Memory B cell (primary cell): ENCODE data around the gene ESRRA.

Experiments used
- ATAC-seq: fragments of 150-1000 bp; cut with Tn5 transposase; 2 replicates; pipeline ENCODE4 v1.10.0; 2021; ENCODE audit warnings: low read depth, mild to moderate bottlenecking, moderate library complexity
- DNase-seq, 2 donors: peaks; one replicate each; pipeline ENCODE4 v3.0.0; 2022; ENCODE audit warnings: low spot score in 2 of 2
- H3K27ac Mint-ChIP-seq: one replicate; pipeline ENCODE4 v1.8.0; 2022; ENCODE audit warnings: mild to moderate bottlenecking, moderate library complexity, mixed read lengths
- H3K27me3 Mint-ChIP-seq: one replicate; pipeline ENCODE4 v1.8.0; 2022; ENCODE audit warnings: mixed read lengths
- H3K36me3 Mint-ChIP-seq: one replicate; pipeline ENCODE4 v1.8.0; 2022; ENCODE audit warnings: mild to moderate bottlenecking, mixed read lengths
- H3K4me1 Mint-ChIP-seq: one replicate; pipeline ENCODE4 v1.8.0; 2022; ENCODE audit warnings: mixed read lengths
- H3K4me3 Mint-ChIP-seq: one replicate; pipeline ENCODE4 v1.8.0; 2022; ENCODE audit warnings: mild to moderate bottlenecking, moderate library complexity, mixed read lengths
- H3K9me3 Mint-ChIP-seq: one replicate; pipeline ENCODE4 v1.8.0; 2022; ENCODE audit warnings: mixed read lengths

Gene ESRRA

GRCh38 chr11:64305075-64305690, at the start of gene ESRRA:
ESRRA (plus strand) TSS chr11:64305524; CDS start chr11:64307180, 1,656 bp downstream.
- Mint-ChIP-seq H3K9me3 (no peaks in the 10 kb centered on the region), H3K27ac (peak within 1 kb of the TSS; percentile 95), H3K4me3 (peak within 1 kb of the TSS; percentile 98), H3K36me3 (peaks cover 2% of the 10 kb centered on the region), H3K27me3 (peaks cover 3% of the 10 kb centered on the region), H3K4me1 (peaks cover 20% of the 10 kb centered on the region)
- DNase-seq (peak; percentile 98 to 99), ATAC-seq (peak; percentile 68)

DNA sequence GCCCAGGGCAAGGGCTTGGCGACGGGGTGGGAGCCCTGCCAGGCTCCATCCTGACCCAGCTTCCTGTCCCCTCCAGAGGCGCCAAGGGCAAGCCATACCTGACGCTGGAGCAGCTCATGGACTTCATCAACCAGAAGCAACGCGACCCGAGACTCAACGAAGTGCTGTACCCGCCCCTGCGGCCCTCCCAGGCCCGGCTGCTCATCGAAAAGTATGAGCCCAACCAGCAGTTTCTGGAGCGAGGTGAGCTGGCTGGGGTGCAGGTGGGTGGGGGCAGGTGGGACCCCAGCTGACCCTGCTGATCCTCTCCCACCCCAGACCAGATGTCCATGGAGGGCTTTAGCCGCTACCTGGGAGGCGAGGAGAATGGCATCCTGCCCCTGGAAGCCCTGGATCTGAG, 49.0 kb upstream of the ESRRA start:
- no peaks in the 10 kb centered on the region for H3K9me3 Mint-ChIP-seq

DNA sequence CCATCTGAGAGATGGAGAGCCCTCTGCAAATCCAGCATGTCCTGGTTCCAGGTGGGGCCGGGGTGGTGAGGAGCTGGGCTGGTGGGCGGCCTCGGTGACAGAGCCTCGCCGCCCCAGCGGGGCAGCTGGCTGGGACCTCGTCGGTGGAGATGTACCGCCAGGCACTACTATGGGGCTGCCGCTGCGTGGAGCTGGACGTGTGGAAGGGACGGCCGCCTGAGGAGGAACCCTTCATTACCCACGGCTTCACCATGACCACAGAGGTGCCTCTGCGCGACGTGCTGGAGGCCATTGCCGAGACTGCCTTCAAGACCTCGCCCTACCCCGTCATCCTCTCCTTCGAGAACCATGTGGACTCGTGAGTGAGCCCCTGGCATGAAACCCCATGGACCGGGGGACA, 47.0 kb upstream of the ESRRA start:
- peaks cover 19% of the 10 kb centered on the region for H3K36me3 Mint-ChIP-seq
- no peak for DNase-seq

More for the DNA sequence above, 49.0 kb upstream of the ESRRA start:
- Mint-ChIP-seq H3K36me3 (peaks cover 15% of the 10 kb centered on the region), H3K27me3 (no peaks in the 10 kb centered on the region), H3K27ac (no peak overlapping the region), H3K4me1 (peaks cover 16% of the 10 kb centered on the region), H3K4me3 (no peak overlapping the region)
- DNase-seq (no peak), ATAC-seq (no peak)

DNA sequence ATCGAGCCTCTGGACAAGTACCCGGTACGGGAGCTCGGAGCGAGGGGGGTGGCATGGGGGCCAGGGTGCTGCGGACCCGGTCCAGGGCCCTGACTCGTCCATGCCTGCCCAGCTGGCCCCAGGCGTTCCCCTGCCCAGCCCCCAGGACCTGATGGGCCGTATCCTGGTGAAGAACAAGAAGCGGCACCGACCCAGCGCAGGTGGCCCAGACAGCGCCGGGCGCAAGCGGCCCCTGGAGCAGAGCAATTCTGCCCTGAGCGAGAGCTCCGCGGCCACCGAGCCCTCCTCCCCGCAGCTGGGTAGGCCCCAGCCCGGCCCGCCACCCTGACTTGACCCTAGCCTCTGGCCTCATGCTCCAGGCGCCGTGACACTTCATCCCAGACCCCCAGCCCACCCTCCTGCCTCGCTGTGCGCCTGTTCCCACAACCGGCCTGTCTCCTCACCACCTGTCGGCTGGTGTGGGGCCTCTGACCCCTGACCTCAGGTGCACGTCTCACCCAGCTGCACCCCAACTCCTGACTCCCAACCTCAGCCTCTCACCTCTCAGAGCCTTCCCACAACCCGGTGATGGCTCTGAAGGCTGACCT, 46.3 kb upstream of the ESRRA start:
- no peak overlapping the region for H3K27ac Mint-ChIP-seq
- H3K4me3 Mint-ChIP-seq = no peak overlapping the region
- ATAC-seq (no peak), DNase-seq (no peak)
- no peaks in the 10 kb centered on the region for H3K9me3 Mint-ChIP-seq
- peaks cover 9% of the 10 kb centered on the region for H3K4me1 Mint-ChIP-seq
- H3K27me3 Mint-ChIP-seq = no peaks in the 10 kb centered on the region
- peaks cover 19% of the 10 kb centered on the region for H3K36me3 Mint-ChIP-seq

More for the DNA sequence above, 47.0 kb upstream of the ESRRA start:
- no peaks in the 10 kb centered on the region for H3K27me3 Mint-ChIP-seq
- peaks cover 9% of the 10 kb centered on the region for H3K4me1 Mint-ChIP-seq
- no peak for ATAC-seq
- no peak overlapping the region for H3K27ac Mint-ChIP-seq
- no peak overlapping the region for H3K4me3 Mint-ChIP-seq
- H3K9me3 Mint-ChIP-seq = no peaks in the 10 kb centered on the region

DNA sequence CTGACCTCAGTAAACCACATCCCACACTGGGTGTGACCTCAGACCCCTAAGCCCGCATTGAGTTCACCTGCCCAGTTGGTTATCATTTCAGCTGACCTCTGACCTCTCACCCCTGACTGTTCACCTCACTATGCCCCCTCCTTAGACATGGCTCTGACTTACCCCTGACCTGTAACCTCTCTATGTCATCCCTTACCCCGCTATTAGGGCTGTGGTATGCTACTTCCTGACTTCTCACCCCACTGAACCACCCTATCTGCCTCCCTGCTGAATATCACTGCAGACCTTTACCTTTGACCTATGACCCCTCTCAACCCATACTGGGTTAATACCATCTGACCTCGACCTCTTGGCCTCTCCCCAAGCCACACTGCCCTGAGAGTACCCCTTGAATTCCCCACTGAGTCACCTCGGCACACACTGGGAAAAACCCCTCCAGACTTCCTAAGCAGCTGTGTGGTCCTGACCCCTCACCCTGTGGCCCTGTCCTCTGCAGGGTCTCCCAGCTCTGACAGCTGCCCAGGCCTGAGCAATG, 45.7 kb upstream of the ESRRA start:
- H3K27me3 Mint-ChIP-seq = no peaks in the 10 kb centered on the region
- no peak overlapping the region for H3K4me3 Mint-ChIP-seq
- no peaks in the 10 kb centered on the region for H3K9me3 Mint-ChIP-seq
- ATAC-seq (no peak), DNase-seq (no peak)
- peak overlapping the region; percentile 64 for H3K27ac Mint-ChIP-seq
- H3K4me1 Mint-ChIP-seq = peaks cover 9% of the 10 kb centered on the region
- H3K36me3 Mint-ChIP-seq = peaks cover 19% of the 10 kb centered on the region

GRCh38 chr11:64260147-64260708, 45.1 kb upstream of the ESRRA start:
- H3K9me3 Mint-ChIP-seq = no peaks in the 10 kb centered on the region
- H3K4me3 Mint-ChIP-seq = no peak overlapping the region
- peaks cover 9% of the 10 kb centered on the region for H3K4me1 Mint-ChIP-seq
- H3K27me3 Mint-ChIP-seq = no peaks in the 10 kb centered on the region
- peak overlapping the region; percentile 64 for H3K27ac Mint-ChIP-seq
- peaks cover 19% of the 10 kb centered on the region for H3K36me3 Mint-ChIP-seq
- no peak for ATAC-seq
- DNase-seq = no peak

DNA sequence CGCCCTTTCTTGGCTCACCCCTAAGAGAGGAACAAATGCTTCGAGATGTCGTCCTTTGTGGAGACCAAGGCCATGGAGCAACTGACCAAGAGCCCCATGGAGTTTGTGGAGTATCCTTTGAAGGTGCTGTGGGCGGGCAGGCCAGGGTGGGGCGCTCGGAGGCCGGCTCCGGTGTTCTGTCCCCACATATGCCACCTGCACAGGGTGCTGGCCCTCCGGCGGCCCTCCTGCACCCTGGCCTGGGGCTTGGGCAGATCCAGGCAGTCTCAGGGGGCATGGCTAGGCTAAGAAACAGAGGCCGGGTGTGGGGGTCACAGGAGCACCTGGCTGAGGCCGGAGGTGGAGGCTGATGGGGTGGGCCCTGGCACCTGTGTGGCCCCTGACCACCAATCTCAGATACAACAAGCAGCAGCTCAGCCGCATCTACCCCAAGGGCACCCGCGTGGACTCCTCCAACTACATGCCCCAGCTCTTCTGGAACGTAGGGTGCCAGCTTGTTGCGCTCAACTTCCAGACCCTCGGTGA, 43.7 kb upstream of the ESRRA start:
- peaks cover 19% of the 10 kb centered on the region for H3K36me3 Mint-ChIP-seq
- H3K9me3 Mint-ChIP-seq = no peaks in the 10 kb centered on the region

GRCh38 chr11:64262271-64263002, 42.9 kb upstream of the ESRRA start:
- Mint-ChIP-seq H3K27me3 (no peaks in the 10 kb centered on the region), H3K4me3 (no peak overlapping the region), H3K27ac (no peak overlapping the region), H3K36me3 (peaks cover 19% of the 10 kb centered on the region), H3K4me1 (peaks cover 11% of the 10 kb centered on the region), H3K9me3 (no peaks in the 10 kb centered on the region)
- ATAC-seq (no peak), DNase-seq (no peak)

More for the DNA sequence above, 43.7 kb upstream of the ESRRA start:
- Mint-ChIP-seq H3K4me3 (no peak overlapping the region), H3K27ac (no peak overlapping the region), H3K4me1 (peaks cover 11% of the 10 kb centered on the region), H3K27me3 (no peaks in the 10 kb centered on the region)
- no peak for ATAC-seq
- DNase-seq = no peak

- H3K27me3 Mint-ChIP-seq = no peaks in the 10 kb centered on the region
- H3K4me1 Mint-ChIP-seq = peaks cover 11% of the 10 kb centered on the region
- ATAC-seq (no peak), DNase-seq (no peak)
- H3K27ac Mint-ChIP-seq = no peak overlapping the region
- peaks cover 16% of the 10 kb centered on the region for H3K36me3 Mint-ChIP-seq
- H3K9me3 Mint-ChIP-seq = no peaks in the 10 kb centered on the region
- H3K4me3 Mint-ChIP-seq = no peak overlapping the region
These were observed 42.0 kb upstream of the ESRRA start for GRCh38 chr11:64263021-64263946.

GRCh38 chr11:64263947-64264317, 41.4 kb upstream of the ESRRA start:
- DNase-seq = no peak
- H3K36me3 Mint-ChIP-seq = peaks cover 16% of the 10 kb centered on the region
- no peak for ATAC-seq
- H3K27ac Mint-ChIP-seq = no peak overlapping the region
- H3K9me3 Mint-ChIP-seq = no peaks in the 10 kb centered on the region
- H3K4me3 Mint-ChIP-seq = no peak overlapping the region
- peaks cover 15% of the 10 kb centered on the region for H3K4me1 Mint-ChIP-seq
- H3K27me3 Mint-ChIP-seq = no peaks in the 10 kb centered on the region

DNA sequence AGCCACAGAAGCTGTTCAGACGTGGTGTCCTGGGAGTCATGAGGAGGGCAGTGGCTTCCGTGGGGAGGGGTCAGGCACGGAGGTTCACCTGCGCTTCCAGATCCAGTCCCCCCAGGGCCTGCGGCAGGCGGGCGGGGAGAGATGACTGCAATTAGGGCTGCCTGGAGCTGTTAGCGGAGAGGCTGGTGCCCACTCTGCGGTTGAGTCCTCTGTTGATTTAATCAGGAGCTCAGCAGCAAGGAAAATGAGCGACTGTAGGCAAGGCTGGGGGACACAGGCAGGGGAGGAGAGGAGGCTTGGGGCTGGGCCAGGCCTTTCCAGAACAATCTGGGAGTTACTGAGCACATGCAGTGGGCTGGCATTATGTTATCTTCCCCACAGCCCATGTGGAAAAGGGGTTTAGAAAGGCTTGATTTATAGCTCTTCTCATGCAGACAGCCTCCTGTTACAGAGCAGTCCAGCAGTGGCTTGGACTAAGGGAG, 40.9 kb upstream of the ESRRA start:
- H3K27ac Mint-ChIP-seq = no peak overlapping the region
- ATAC-seq = no peak
- DNase-seq = no peak
- H3K36me3 Mint-ChIP-seq = peaks cover 14% of the 10 kb centered on the region
- H3K9me3 Mint-ChIP-seq = no peaks in the 10 kb centered on the region
- peaks cover 17% of the 10 kb centered on the region for H3K4me1 Mint-ChIP-seq
- H3K27me3 Mint-ChIP-seq = no peaks in the 10 kb centered on the region
- H3K4me3 Mint-ChIP-seq = no peak overlapping the region

DNA sequence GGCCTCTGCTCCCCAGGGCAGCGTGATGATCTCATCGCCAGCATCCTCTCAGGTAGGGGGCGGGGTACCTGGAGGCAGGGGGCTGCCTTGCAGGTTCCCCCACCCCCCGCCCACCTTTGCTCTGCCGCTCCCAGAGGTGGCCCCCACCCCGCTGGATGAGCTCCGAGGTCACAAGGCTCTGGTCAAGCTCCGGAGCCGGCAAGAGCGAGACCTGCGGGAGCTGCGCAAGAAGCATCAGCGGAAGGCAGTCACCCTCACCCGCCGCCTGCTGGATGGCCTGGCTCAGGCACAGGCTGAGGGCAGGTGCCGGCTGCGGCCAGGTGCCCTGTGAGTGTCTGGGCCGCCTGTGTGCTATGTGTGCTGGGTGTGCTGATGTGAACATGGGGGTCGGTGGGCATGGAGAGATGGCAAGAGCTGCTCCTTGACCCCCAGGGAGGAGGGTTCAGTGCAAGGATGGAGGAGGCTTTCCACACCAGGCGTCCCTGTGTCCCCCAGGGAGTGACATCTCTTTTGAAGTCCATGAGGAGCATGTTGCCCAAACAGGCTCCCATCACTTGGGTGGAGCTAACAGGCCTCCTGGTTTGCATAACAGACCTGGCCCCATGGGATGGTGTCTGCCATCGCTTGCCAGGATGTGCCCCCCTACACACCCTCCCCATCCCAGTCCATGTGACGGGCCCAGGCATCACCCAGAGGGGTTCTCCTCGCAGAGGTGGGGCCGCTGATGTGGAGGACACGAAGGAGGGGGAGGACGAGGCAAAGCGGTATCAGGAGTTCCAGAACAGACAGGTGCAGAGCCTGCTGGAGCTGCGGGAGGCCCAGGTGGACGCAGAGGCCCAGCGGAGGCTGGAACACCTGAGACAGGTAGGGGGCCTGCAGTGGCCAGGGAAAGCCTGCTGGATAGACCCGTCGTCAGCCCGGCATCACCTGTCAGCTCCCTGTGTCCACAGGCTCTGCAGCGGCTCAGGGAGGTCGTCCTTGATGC, 39.9 kb upstream of the ESRRA start:
- Mint-ChIP-seq H3K27me3 (no peaks in the 10 kb centered on the region), H3K36me3 (peaks cover 4% of the 10 kb centered on the region), H3K4me1 (peaks cover 9% of the 10 kb centered on the region), H3K4me3 (no peak overlapping the region), H3K9me3 (no peaks in the 10 kb centered on the region), H3K27ac (no peak overlapping the region)
- ATAC-seq = no peak
- DNase-seq = no peak
